Keratinocyte (primary cell): ENCODE results near the gene THSD7B. TPM values are rescaled to one million over a fixed set of nuclear protein-coding genes. Genes with fewer than 3 reads are reported as not detected.

ENCODE experiments used
- DNase-seq: peaks from one replicate; pipeline ENCODE4 v3.0.0-alpha.2; 2011; ENCODE audit warnings: low read depth, missing footprints, low spot score
- FAIRE-seq: peaks from 2 replicates; lab custom pipeline; 2011; peaks lifted over from hg19 to GRCh38; lab: Jason Lieb, UNC
- H2AFZ ChIP-seq: 2 replicates; pipeline ENCODE4 v1.6.0; 2012; ENCODE audit warnings: low read length, control low read depth, inconsistent platforms; ENCODE audit not compliant: control insufficient read depth
- H3K27ac ChIP-seq: 2 replicates; pipeline ENCODE4 v1.5.1; 2011; ENCODE audit warnings: low read length; ENCODE audit not compliant: control insufficient read depth, insufficient read depth
- H3K27me3 ChIP-seq: 3 replicates; pipeline ENCODE4 v1.6.0; 2011; ENCODE audit warnings: low read length; ENCODE audit not compliant: control insufficient read depth, insufficient read depth; ENCODE audit errors: extremely low read depth
- H3K36me3 ChIP-seq, 2 experiments: 2 replicates in 1 of 2; 3 replicates in 1 of 2; pipeline ENCODE4 v1.5.1; 2011; ENCODE audit warnings: low read length in 2 of 2, mild to moderate bottlenecking in 1 of 2; ENCODE audit not compliant: control insufficient read depth in 2 of 2, insufficient read depth in 2 of 2; ENCODE audit errors: extremely low read depth in 1 of 2
- H3K4me1 ChIP-seq: 3 replicates; pipeline ENCODE4 v1.5.1; 2011; ENCODE audit warnings: low read length; ENCODE audit not compliant: control insufficient read depth, insufficient read depth; ENCODE audit errors: extremely low read depth
- H3K4me2 ChIP-seq: 3 replicates; pipeline ENCODE4 v1.6.0; 2011; ENCODE audit warnings: low read depth, low read length; ENCODE audit not compliant: control insufficient read depth, insufficient read depth; ENCODE audit errors: extremely low read depth
- H3K4me3 ChIP-seq, 3 experiments: fragments of 200-600 bp in 1 of 3; sonication (generic) in 1 of 3; 2 replicates in 2 of 3; 3 replicates in 1 of 3; pipeline ENCODE4 v1.5.1; 2011 to 2016; ENCODE audit warnings: low read length in 3 of 3, mild to moderate bottlenecking in 3 of 3, control low read depth in 2 of 3, inconsistent platforms in 1 of 3, low read depth in 1 of 3, mixed read lengths in 1 of 3, mixed run types in 1 of 3, moderate library complexity in 1 of 3; ENCODE audit not compliant: control insufficient read depth in 2 of 3, insufficient read depth in 2 of 3; ENCODE audit errors: extremely low read depth in 1 of 3
- H3K79me2 ChIP-seq: 2 replicates; pipeline ENCODE4 v1.6.0; 2012; ENCODE audit warnings: low read length; ENCODE audit not compliant: control insufficient read depth, insufficient read depth
- H3K9ac ChIP-seq: 3 replicates; pipeline ENCODE4 v1.6.0; 2011; ENCODE audit warnings: low read length; ENCODE audit not compliant: control insufficient read depth, insufficient read depth; ENCODE audit errors: extremely low read depth
- H3K9me1 ChIP-seq: 3 replicates; pipeline ENCODE4 v1.6.0; 2011; ENCODE audit warnings: low read length; ENCODE audit not compliant: control insufficient read depth, insufficient read depth; ENCODE audit errors: extremely low read depth
- H3K9me3 ChIP-seq: 2 replicates; pipeline ENCODE4 v1.5.1; 2012; ENCODE audit warnings: low read depth, low read length; ENCODE audit not compliant: control insufficient read depth
- H4K20me1 ChIP-seq: 3 replicates; pipeline ENCODE4 v1.6.0; 2011; ENCODE audit warnings: low read length; ENCODE audit not compliant: control insufficient read depth, insufficient read depth; ENCODE audit errors: extremely low read depth
- CTCF ChIP-seq, 3 experiments: IDR thresholded peaks in 1 of 3; conservative IDR thresholded peaks in 1 of 3; optimal IDR thresholded peaks in 1 of 3; 2 replicates in 2 of 3; 3 replicates in 1 of 3; pipeline versions ENCODE3 to v1.5.1; 2011; ENCODE audit warnings: low read length in 3 of 3, mild to moderate bottlenecking in 3 of 3, moderate library complexity in 2 of 3, control low read depth in 1 of 3, inconsistent platforms in 1 of 3; ENCODE audit not compliant: insufficient read depth in 2 of 3; ENCODE audit errors: extremely low read depth in 1 of 3
- EZH2 ChIP-seq: IDR thresholded peaks from one replicate; pipeline ENCODE4 v1.6.1; 2012; ENCODE audit warnings: inconsistent platforms, mild to moderate bottlenecking, low read length, moderate library complexity
- dilution Hi-C: fragments of 300-500 bp; cut with MboI; formaldehyde crosslinking; loops from one replicate; pipeline ENCODE4 v1.7.0; 2020; ENCODE audit warnings: low sequenced_read_pairs; ENCODE audit not compliant: extremely low pct_ligation_motif_present
- polyA plus RNA-seq, 5 experiments: library from polyadenylated mRNA; depleted of rRNA in 3 of 5; stranded (reverse) in 3 of 5; stranded (forward) in 1 of 5; unstranded in 1 of 5; fragments of >200 nt; gene quantifications; 1 replicate in 1 of 5; 2 replicates in 3 of 5; 3 replicates in 1 of 5; pipeline versions ENCODE4 v1.2.1 to v1.2.3, GENCODE V29; 2011 to 2012; ENCODE audit warnings: missing spikeins in 2 of 5, low read depth in 1 of 5, low replicate concordance in 1 of 5

THSD7B gene
- polyA plus RNA-seq, 1 donor (not counting 4 experiments of a cell fraction or from before 2014, with no cell fraction given) = 0.04 TPM

- no peaks in the 10 kb centered on the region for H3K79me2 ChIP-seq
- H3K4me1 ChIP-seq = no peaks in the 10 kb centered on the region
- H3K9me3 ChIP-seq = no peaks in the 10 kb centered on the region
- no peak overlapping the region for H3K9ac ChIP-seq
- no peak for TF ChIP-seq EZH2
- H3K36me3 ChIP-seq = no peaks in the 10 kb centered on the region
- no peaks in the 10 kb centered on the region for H3K9me1 ChIP-seq
- dilution Hi-C loops = no loop called here
- no peak overlapping the region for H3K4me3 ChIP-seq
- H4K20me1 ChIP-seq = no peaks in the 10 kb centered on the region
- FAIRE-seq (no peak), DNase-seq (no peak)
- H2AFZ ChIP-seq = no peak overlapping the region
- no peak overlapping the region for H3K27ac ChIP-seq
- no peaks in the 10 kb centered on the region for H3K27me3 ChIP-seq
- no peak overlapping the region for H3K4me2 ChIP-seq
These were observed 235.5 kb downstream of the THSD7B start for GRCh38 chr2:137000811-137001210.

GRCh38 chr2:137002896-137003295, 237.6 kb downstream of the THSD7B start:
- H3K27me3 ChIP-seq = no peaks in the 10 kb centered on the region
- no peak overlapping the region for H2AFZ ChIP-seq
- TF ChIP-seq CTCF (optimal IDR thresholded peaks at IDR 0.05 in 1 of 3, IDR thresholded peaks at IDR 0.05 in 1 of 3, conservative IDR thresholded peaks at IDR 0.05 in 1 of 3; ENCODE audit: extremely low read depth in 1 of 3, insufficient read depth in 2 of 3, low read length in 3 of 3) (no peak), EZH2 (no peak)
- H3K4me2 ChIP-seq = no peak overlapping the region
- no peaks in the 10 kb centered on the region for H3K9me3 ChIP-seq
- FAIRE-seq (no peak), DNase-seq (no peak)
- dilution Hi-C loops = no loop called here
- H3K4me3 ChIP-seq = no peak overlapping the region
- H3K79me2 ChIP-seq = no peaks in the 10 kb centered on the region
- no peaks in the 10 kb centered on the region for H3K36me3 ChIP-seq
- no peaks in the 10 kb centered on the region for H3K4me1 ChIP-seq
- H4K20me1 ChIP-seq = no peaks in the 10 kb centered on the region
- H3K9ac ChIP-seq = no peak overlapping the region
- H3K27ac ChIP-seq = no peak overlapping the region
- H3K9me1 ChIP-seq = no peaks in the 10 kb centered on the region

- H3K27me3 ChIP-seq = no peaks in the 10 kb centered on the region
- dilution Hi-C loops = no loop called here
- H3K27ac ChIP-seq = no peak overlapping the region
- H3K9ac ChIP-seq = no peak overlapping the region
- H3K36me3 ChIP-seq = no peaks in the 10 kb centered on the region
- no peaks in the 10 kb centered on the region for H3K4me1 ChIP-seq
- H3K4me3 ChIP-seq = no peak overlapping the region
- H2AFZ ChIP-seq = no peak overlapping the region
- no peaks in the 10 kb centered on the region for H3K9me1 ChIP-seq
- no peak overlapping the region for H3K4me2 ChIP-seq
- H3K79me2 ChIP-seq = no peaks in the 10 kb centered on the region
- no peak for FAIRE-seq
- no peaks in the 10 kb centered on the region for H4K20me1 ChIP-seq
- no peak for TF ChIP-seq CTCF (optimal IDR thresholded peaks at IDR 0.05 in 1 of 3, IDR thresholded peaks at IDR 0.05 in 1 of 3, conservative IDR thresholded peaks at IDR 0.05 in 1 of 3; ENCODE audit: extremely low read depth in 1 of 3, insufficient read depth in 2 of 3, low read length in 3 of 3)
- no peak for TF ChIP-seq EZH2
- H3K9me3 ChIP-seq = no peaks in the 10 kb centered on the region
- DNase-seq = no peak
These were observed 239.9 kb downstream of the THSD7B start for GRCh38 chr2:137005210-137005609.
